ENCODE measurements around the gene MUCL3. TPM values are rescaled to one million over a fixed set of nuclear protein-coding genes. Genes with fewer than 3 reads are reported as not detected.
"Not testable (repeated sequence)": the region's sequence is repeated elsewhere in the genome, so short reads cannot be mapped to it uniquely, and the experiment has no call there.

The MUCL3 gene
- total RNA-seq, 1 donor from 2014 or later: not detected

GRCh38 chr6:30964075-30964474, 23.3 kb downstream of the MUCL3 start:
- DNase-seq (ENCODE audit: low spot score): no peak
- no peak for TF ChIP-seq CTCF (IDR thresholded peaks at IDR 0.05; ENCODE audit: unreplicated experiment)
- H3K36me3 Mint-ChIP-seq (ENCODE audit: low read depth, unreplicated experiment): peaks cover 6% of the 10 kb centered on the region
- peaks cover 3% of the 10 kb centered on the region for H3K4me1 Mint-ChIP-seq (ENCODE audit: unreplicated experiment)
- H3K4me3 Mint-ChIP-seq (ENCODE audit: unreplicated experiment): no peak overlapping the region
- no peak overlapping the region for H3K27ac Mint-ChIP-seq (ENCODE audit: unreplicated experiment)
- H3K9me3 Mint-ChIP-seq (ENCODE audit: unreplicated experiment): no peaks in the 10 kb centered on the region
- H3K27me3 Mint-ChIP-seq (ENCODE audit: unreplicated experiment): peaks cover 6% of the 10 kb centered on the region

DNA sequence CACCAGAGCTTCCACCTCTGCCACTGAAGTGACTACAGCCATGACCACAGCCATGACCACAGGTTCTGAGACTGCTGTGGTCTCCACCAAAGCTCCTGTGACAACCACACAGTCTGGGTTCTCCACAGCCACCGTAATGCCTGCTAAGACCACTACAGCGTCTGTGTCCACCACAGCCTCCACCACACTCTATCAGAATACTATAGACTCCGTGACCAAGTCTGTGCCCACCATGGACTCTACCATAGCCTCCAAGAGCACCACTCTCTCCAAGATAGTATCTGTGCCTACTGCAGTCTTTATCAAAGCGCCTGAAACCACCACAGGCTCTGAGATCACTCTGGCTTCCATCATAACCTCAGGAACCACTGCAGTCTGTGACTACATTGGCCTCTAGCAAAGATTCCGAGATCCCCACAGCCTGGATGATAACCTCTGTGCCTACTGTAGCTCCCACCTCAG, 24.4 kb downstream of the MUCL3 start:
- no peak for TF ChIP-seq CTCF (IDR thresholded peaks at IDR 0.05; ENCODE audit: unreplicated experiment)
- peaks cover 6% of the 10 kb centered on the region for H3K36me3 Mint-ChIP-seq (ENCODE audit: low read depth, unreplicated experiment)
- H3K4me3 Mint-ChIP-seq (ENCODE audit: unreplicated experiment): no peak overlapping the region
- no peak overlapping the region for H3K27ac Mint-ChIP-seq (ENCODE audit: unreplicated experiment)
- H3K27me3 Mint-ChIP-seq (ENCODE audit: unreplicated experiment): peaks cover 6% of the 10 kb centered on the region
- no peak for DNase-seq (ENCODE audit: low spot score)
- no peaks in the 10 kb centered on the region for H3K4me1 Mint-ChIP-seq (ENCODE audit: unreplicated experiment)
- no peaks in the 10 kb centered on the region for H3K9me3 Mint-ChIP-seq (ENCODE audit: unreplicated experiment)

DNA sequence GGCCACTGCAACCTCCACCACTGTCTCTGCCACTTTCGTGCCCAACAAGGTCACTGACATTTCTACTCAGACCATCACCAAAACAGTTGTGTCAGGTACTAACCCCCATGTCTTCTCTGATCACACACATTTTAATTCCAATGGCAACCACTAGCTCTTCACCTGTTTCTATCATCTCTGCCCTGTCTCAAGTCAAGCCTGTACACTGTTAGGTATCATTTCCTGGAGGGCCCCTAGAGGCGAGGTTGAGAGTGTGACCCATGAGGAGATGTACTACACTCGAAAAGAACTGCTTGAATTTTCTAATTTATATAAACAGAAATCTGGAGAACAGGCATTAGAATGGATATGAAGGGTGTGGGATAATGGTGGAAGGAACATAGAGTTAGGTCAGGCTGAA, 25.4 kb downstream of the MUCL3 start:
- H3K9me3 Mint-ChIP-seq (ENCODE audit: unreplicated experiment): no peaks in the 10 kb centered on the region
- H3K4me3 Mint-ChIP-seq (ENCODE audit: unreplicated experiment): no peak overlapping the region
- H3K27me3 Mint-ChIP-seq (ENCODE audit: unreplicated experiment): peaks cover 6% of the 10 kb centered on the region
- no peak for DNase-seq (ENCODE audit: low spot score)
- H3K36me3 Mint-ChIP-seq (ENCODE audit: low read depth, unreplicated experiment): peaks cover 6% of the 10 kb centered on the region
- TF ChIP-seq CTCF (IDR thresholded peaks at IDR 0.05; ENCODE audit: unreplicated experiment): no peak
- H3K27ac Mint-ChIP-seq (ENCODE audit: unreplicated experiment): no peak overlapping the region
- H3K4me1 Mint-ChIP-seq (ENCODE audit: unreplicated experiment): no peaks in the 10 kb centered on the region

GRCh38 chr6:30969171-30969570, 28.4 kb downstream of the MUCL3 start:
- H3K9me3 Mint-ChIP-seq (ENCODE audit: unreplicated experiment); H3K4me1 Mint-ChIP-seq (ENCODE audit: unreplicated experiment); H3K4me3 Mint-ChIP-seq (ENCODE audit: unreplicated experiment); DNase-seq (ENCODE audit: low spot score); H3K36me3 Mint-ChIP-seq (ENCODE audit: low read depth, unreplicated experiment); H3K27me3 Mint-ChIP-seq (ENCODE audit: unreplicated experiment); H3K27ac Mint-ChIP-seq (ENCODE audit: unreplicated experiment): not testable (repeated sequence)

DNA sequence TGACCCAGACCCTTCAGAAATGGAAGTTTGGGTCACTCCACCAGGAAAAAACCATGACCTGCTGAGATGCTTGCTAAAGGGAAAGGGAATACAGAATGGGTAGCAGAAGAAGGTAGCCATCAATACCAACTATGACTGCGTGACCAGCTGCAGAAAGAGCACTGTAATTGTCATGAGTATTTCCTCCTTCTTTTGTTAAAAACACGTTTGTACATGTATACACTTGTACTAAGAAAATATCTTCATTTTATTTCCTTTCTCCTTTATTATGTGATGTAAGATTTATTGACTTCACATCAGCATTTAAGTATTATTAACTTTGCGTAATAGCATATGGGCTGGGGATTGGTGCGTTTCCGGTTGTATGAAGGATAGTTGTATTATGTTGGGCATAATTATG, 30.2 kb downstream of the MUCL3 start:
- Mint-ChIP-seq H3K27me3 (ENCODE audit: unreplicated experiment) (peaks cover 4% of the 10 kb centered on the region), H3K4me1 (ENCODE audit: unreplicated experiment) (peaks cover 2% of the 10 kb centered on the region), H3K27ac (ENCODE audit: unreplicated experiment) (no peak overlapping the region), H3K9me3 (ENCODE audit: unreplicated experiment) (no peaks in the 10 kb centered on the region), H3K36me3 (ENCODE audit: low read depth, unreplicated experiment) (no peaks in the 10 kb centered on the region), H3K4me3 (ENCODE audit: unreplicated experiment) (no peak overlapping the region)
- no peak for TF ChIP-seq CTCF (IDR thresholded peaks at IDR 0.05; ENCODE audit: unreplicated experiment)
- DNase-seq (ENCODE audit: low spot score): no peak

DNA sequence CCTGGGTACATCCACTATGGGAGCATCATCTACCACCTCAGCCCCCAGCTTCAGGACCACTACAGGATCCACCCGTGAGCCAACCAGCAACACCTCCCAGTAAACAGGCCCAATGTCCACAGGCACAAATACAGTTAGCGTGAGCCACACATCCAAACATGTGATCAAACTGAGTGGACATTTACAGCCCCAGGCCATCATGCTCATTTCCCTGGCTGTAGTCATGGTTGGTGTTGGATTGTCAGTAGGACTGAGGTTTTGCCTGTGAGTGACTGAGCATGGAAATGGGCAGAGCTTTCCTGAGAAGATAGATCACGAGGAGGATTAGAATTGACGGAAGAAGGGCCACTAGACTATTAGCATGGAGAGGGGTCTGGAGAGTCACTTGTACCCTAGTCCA, 32.0 kb downstream of the MUCL3 start:
- DNase-seq (ENCODE audit: low spot score): no peak
- H3K9me3 Mint-ChIP-seq (ENCODE audit: unreplicated experiment): no peaks in the 10 kb centered on the region
- H3K36me3 Mint-ChIP-seq (ENCODE audit: low read depth, unreplicated experiment): no peaks in the 10 kb centered on the region
- H3K4me3 Mint-ChIP-seq (ENCODE audit: unreplicated experiment): no peak overlapping the region
- peaks cover 2% of the 10 kb centered on the region for H3K4me1 Mint-ChIP-seq (ENCODE audit: unreplicated experiment)
- H3K27ac Mint-ChIP-seq (ENCODE audit: unreplicated experiment): no peak overlapping the region
- TF ChIP-seq CTCF (IDR thresholded peaks at IDR 0.05; ENCODE audit: unreplicated experiment): no peak
- H3K27me3 Mint-ChIP-seq (ENCODE audit: unreplicated experiment): peaks cover 4% of the 10 kb centered on the region

Data from endothelial cell (in vitro differentiated cells).